NB4 (cell line): ENCODE data around the gene GRPEL1.

Experiments used
- CTCF ChIP-seq: IDR thresholded peaks from one replicate; pipeline ENCODE4 v1.5.1; 2012; ENCODE audit warnings: low read depth, low read length
- POLR2A ChIP-seq: IDR thresholded peaks from 2 replicates; pipeline ENCODE4 v1.6.1; 2011; ENCODE audit warnings: mild to moderate bottlenecking; ENCODE audit not compliant: insufficient read length; ENCODE audit errors: extremely low read depth
- TF ChIP-seq, protein P1 (sequence below): IDR thresholded peaks from 2 replicates; pipeline ENCODE4 v1.6.1; 2011; ENCODE audit warnings: low read depth, low read length

GRCh38 chr4:7066006-7066405 is 1.9 kb downstream of the GRPEL1 start:
- TF ChIP-seq CTCF (no peak), POLR2A (no peak)
- TF ChIP-seq, protein P1, sequence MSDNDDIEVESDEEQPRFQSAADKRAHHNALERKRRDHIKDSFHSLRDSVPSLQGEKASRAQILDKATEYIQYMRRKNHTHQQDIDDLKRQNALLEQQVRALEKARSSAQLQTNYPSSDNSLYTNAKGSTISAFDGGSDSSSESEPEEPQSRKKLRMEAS: no peak
